Measurements from ENCODE around the gene LILRB5. TPM values are rescaled to one million over a fixed set of nuclear protein-coding genes. Genes with fewer than 3 reads are reported as not detected.

LILRB5 gene
- total and polyA plus RNA-seq, 7 donors = 2.2 to 27.0 (median 11.4) TPM

- no peak for DNase-seq
- Histone ChIP-seq H3K27ac (no peak overlapping the region), H3K27me3 (no peaks in the 10 kb centered on the region), H3K4me1 (no peaks in the 10 kb centered on the region), H3K36me3 (no peaks in the 10 kb centered on the region), H3K4me3 (no peak overlapping the region), H3K9me3 (no peaks in the 10 kb centered on the region)
- intact Hi-C loops (cut with DNase I) = no loop called here
- 35 to 63% methylated on average over 2 of the region's 2 CpGs for WGBS, 2 donors
- TF ChIP-seq POLR2AphosphoS5 (IDR thresholded peaks at IDR 0.05) = no peak
- no peak for TF ChIP-seq POLR2A (IDR thresholded peaks at IDR 0.05)
- TF ChIP-seq EP300 (IDR thresholded peaks at IDR 0.05) = no peak
- TF ChIP-seq CTCF (IDR thresholded peaks at IDR 0.05) = no peak
Observed at GRCh38 chr19:54268936-54269335, 11.9 kb upstream of the LILRB5 start.

GRCh38 chr19:54266133-54266532 lies 9.1 kb upstream of the LILRB5 start:
- Histone ChIP-seq H3K27ac (no peak overlapping the region), H3K4me1 (no peaks in the 10 kb centered on the region), H3K36me3 (no peaks in the 10 kb centered on the region), H3K9me3 (no peaks in the 10 kb centered on the region), H3K4me3 (no peak overlapping the region), H3K27me3 (no peaks in the 10 kb centered on the region)
- 8% methylated on average over 6 of the region's 6 CpGs for WGBS, 2 donors
- DNase-seq = peak; percentile 76
- no peak for TF ChIP-seq POLR2A (IDR thresholded peaks at IDR 0.05)
- TF ChIP-seq EP300 (IDR thresholded peaks at IDR 0.05) = no peak
- TF ChIP-seq CTCF (IDR thresholded peaks at IDR 0.05) = peak; percentile 28 to 64 (median 30)
- intact Hi-C loops (cut with DNase I) = no loop called here

- 78 to 79% methylated on average over 2 of the region's 2 CpGs for WGBS, 2 donors
- intact Hi-C loops (cut with DNase I) = no loop called here
- Histone ChIP-seq H3K4me1 (no peaks in the 10 kb centered on the region), H3K27ac (no peak overlapping the region), H3K9me3 (no peaks in the 10 kb centered on the region), H3K4me3 (no peak overlapping the region), H3K36me3 (no peaks in the 10 kb centered on the region), H3K27me3 (peaks cover 0 to 5% (median 0%) of the 10 kb centered on the region in 3 donors)
- no peak for TF ChIP-seq POLR2A (IDR thresholded peaks at IDR 0.05)
- TF ChIP-seq EP300 (IDR thresholded peaks at IDR 0.05) = no peak
- TF ChIP-seq CTCF (IDR thresholded peaks at IDR 0.05) = no peak
- TF ChIP-seq POLR2AphosphoS5 (IDR thresholded peaks at IDR 0.05) = no peak
- no peak for DNase-seq
Observed at GRCh38 chr19:54262470-54262869, 5.4 kb upstream of the LILRB5 start.

- intact Hi-C loops (cut with DNase I) = no loop called here
- Histone ChIP-seq H3K36me3 (no peaks in the 10 kb centered on the region), H3K9me3 (no peaks in the 10 kb centered on the region), H3K27ac (no peak overlapping the region), H3K27me3 (peaks cover 0 to 5% (median 0%) of the 10 kb centered on the region in 3 donors), H3K4me1 (no peaks in the 10 kb centered on the region), H3K4me3 (no peak overlapping the region)
- WGBS, 2 donors = 77 to 88% methylated on average over 11 of the region's 11 CpGs
- DNase-seq = peak; percentile 35
- TF ChIP-seq CTCF (IDR thresholded peaks at IDR 0.05) = no peak
- no peak for TF ChIP-seq EP300 (IDR thresholded peaks at IDR 0.05)
- TF ChIP-seq POLR2AphosphoS5 (IDR thresholded peaks at IDR 0.05) = no peak
Observed at GRCh38 chr19:54262066-54262465, 5.0 kb upstream of the LILRB5 start.
